HG03103 (cell line): ENCODE data around the gene GALNS.

Source experiments
- ATAC-seq: cut with Tn5 transposase; IDR thresholded peaks from one replicate; pipeline ENCODE4 v1.9.1; 2021; ENCODE audit warnings: low read depth; ENCODE audit not compliant: unreplicated experiment

The GALNS gene

DNA sequence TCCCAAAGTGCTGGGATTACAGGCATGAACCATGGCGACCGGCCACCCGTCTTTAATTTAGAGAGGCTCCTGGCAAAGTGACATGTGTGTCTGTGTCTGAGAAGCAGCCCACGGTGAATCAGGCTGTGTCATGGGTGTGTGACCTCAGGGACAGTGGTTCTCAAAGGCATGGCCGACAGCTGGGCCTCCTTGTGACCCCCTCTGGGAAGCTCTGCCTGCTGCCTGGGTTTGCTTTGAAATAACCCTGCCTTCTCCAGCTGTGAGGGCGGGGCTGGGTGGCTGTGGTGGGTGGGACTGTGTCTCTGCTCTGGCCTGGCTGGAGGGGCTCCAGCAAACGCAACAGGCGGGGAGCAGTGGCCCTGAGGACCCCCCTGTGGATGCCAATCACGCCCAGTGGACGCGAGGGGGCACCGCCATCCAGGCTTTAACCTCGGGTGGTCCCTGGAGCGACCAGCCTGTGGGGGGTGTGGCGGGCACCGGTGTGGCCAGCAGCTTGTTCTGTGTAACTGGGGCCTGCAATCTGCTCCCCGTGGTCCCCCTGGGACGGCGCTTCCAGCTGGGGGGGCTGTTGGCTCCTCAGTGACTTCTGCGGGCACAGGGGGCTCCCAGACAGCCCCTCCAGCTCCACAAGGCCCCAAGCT is 36.2 kb downstream of the GALNS start:
- no peak for ATAC-seq

DNA sequence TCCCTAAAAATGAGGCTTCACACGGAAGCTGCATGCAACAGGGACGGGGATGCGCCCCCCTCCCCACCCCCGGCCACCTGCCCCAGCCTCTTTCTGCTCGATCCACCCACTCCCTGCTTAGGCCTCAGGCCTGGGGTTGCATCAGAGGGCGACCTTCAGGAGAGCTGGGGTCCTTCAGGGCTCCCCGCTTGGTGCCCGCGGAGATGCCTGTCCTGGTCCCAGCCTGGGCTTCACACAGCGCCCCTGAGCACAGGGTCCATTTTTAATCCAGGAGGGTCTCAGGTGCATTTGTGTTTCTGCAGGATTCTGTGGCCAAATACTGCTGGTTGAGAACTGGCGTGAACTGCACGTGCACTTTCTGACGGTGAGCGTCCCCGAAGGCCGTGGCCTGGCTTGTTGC is 37.6 kb downstream of the GALNS start:
- ATAC-seq, result no peak

DNA sequence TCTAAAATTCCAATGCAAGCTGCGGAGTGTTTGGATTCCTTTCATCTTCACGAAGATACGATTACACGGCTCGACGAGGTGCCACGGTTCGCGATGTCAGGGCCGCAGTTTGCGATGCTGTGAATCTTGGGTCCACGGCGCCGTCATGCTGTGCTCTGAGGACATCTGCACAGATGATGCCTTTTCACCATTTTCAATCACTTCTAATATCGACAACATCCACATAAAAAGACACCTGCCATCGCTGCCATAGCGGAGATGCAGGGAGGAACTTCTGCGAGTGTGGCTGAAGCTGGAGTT is 38.2 kb downstream of the GALNS start:
- ATAC-seq, result no peak

DNA sequence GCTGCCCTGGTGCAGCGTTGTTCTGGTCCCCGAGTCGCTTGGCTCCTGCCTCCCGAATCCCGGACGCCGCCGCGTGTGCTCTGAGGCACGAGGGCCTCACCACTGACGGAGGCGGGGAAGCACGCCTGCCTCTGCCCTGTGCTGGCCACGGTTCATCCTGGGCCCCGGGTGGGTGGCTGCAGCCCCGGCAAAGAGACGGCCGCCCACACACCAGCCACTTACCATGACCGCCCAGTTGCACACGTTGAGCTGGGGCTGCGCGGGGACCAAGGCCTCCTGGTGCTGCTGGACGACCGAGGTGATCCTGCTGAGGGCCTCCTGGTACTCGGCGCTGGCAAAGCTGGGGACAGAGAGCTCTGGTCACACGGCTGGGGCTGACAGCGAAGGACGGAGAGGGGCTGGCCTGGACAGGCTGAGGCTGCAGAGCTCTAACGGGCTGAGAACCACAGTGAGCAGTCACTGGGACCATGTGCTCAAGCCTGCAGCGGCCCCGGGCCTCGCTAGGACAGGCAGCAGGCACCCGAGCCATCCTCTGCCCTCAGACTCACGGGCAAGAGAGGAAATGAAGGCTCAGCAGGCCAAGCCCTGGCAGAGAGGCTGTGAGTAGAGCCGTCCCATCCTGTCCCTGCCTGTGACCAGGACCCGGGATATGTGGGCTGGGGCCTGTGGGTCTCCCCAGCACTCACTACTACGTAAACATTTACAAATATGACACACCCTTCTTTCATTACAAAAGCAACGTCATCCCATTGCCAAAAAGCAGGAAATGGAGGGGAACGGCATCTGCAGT is 38.8 kb downstream of the GALNS start:
- ATAC-seq, result no peak

DNA sequence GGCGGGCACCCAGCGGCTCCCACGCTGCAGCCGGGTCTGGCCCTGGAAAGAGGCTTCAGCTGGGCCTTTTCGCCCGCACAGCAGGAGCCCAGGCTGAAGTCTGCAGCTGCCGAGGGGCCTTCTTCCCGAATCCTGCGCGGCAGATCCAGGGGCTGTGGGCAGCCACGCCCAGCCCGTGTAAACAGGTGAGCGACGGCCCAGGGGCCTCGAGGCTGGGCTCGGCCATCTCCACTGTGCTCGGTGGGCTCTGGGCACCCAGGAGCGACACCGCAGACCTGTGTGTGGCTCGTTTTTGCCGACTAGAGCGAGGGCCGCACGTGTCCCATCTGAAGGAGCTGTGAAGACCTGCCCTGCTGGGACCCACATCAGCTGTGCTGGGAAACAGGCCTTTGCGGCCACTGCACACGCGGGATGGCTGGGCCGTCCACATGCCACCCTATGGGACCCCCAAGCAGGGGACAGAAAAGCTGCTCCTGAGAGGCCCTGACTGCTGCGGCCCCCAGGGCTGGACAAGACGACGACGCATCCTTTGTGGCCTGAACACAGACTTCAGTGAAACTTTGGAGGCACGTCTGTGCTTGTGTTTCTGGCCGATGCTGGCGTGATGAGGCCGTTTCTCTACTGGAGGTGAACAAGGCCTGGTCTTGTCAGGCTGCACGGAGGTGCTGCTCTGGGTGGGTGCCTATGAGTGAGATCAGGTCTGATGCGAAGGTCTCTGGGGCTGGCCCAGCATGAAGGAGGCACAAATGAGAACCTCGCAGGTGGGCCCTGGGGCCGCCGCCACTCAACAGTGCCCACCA is 39.8 kb downstream of the GALNS start:
- ATAC-seq, result no peak

DNA sequence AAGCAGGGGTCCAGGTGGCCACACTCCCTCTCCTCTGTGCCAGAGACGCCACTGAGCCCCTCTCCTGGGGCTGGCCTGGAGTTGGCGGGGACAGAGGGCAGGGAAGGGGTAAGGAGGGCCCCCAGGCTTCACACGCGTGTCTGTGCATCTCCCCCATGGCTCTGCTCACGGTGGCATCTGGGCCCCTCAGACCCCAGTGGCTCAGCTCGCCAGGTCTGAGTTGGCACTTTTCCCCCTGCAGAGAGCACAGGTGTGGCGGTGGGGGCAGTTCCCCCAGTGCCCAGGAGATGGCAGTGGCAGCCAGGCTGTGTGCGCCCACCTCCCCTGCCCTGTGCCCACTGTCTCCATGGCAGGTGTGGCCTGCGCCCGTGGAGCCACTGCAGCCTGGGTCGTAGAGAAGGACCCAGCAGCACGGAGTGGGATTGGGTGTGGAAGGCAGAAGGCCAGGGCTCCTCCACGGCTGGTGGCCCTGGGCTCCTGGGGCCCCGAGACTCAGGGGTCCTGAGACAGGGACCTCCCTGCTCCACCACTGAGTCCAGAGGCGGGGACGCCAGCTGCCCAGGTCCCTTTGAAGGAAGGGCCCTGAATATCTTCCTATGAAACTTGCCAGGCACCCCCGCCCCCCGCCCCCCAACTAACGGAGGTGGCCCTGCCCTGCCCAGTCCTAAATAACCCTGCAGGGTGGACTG is 40.7 kb downstream of the GALNS start:
- no peak for ATAC-seq

DNA sequence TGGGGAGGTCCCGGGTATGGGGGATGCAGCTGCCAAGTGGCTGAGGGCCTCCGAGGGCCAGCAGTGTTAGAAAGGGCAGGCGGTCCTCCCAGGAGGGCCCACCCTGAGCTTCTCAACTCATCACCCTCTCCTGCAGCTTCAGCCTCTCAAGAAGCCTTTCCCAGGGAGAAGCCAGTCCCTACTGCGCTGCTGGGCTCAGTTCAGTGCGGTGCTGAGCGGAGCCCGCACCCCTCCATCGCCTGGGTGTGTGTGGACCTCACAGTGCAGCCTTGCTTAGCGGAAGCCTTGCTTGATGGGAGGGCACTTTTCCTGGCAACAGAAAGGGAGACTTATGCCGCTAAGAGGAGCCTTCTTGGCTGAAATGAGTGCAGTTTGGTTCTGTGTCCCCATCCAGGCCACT is 41.5 kb downstream of the GALNS start:
- ATAC-seq, result no peak

DNA sequence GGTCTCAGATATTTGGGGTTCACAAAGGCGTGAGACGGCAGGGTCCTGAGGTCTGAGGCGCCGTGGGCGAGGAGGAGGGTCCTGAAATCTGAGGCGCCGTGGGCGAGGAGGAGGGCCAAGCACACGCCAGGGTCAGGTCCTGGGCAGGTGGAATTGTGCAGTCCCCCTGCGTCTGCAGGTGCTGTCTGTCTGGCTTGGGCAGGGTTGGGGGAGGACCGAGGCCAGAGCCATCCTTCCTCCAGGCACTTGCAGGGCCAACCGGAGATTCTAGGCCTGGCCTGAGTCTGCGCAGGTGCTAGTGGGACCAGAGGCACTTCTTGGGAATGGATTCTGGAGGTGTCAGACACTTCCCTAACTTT is 42.6 kb downstream of the GALNS start:
- no peak for ATAC-seq

DNA sequence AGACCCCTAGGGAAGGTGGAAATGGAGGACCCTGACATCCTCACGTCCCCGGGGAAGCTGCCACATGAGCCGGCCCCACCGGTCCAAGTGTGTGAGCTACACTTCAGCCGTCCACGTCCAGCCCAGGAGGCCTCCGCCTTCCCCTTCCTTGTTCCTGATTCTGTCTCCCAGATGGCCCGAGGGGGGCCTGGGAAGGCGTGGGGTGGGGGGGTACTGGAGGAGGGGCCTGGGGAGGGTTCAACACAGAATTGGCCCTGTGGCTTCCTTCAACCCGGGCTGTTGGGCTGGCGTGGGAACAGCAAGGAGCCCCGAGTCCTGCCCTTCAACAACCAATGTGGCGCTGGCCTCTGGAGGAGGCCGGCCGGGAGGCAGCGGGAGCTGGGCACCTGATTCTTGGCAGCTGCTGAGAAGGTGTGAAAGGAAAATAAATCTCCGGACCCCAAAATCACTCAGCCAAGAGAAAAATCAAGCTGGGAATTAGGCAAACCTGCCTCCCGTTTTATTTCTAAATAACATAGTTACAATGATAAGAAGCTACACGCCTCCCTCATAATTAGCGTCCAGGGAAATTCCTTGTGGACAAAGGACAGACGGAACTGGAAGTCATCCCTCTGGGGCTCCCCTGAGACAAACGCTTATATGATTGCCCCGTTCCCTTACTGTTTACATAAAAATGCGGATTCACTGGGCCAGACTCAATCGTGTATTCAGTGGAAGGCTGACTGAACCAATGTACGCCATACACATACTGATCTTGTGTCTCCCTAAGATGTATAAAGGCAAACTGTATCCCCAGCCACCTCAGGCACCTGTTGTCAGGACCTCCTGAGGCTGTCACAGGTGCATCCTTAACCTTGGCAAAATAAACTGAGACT is 43.2 kb downstream of the GALNS start:
- no peak for ATAC-seq

DNA sequence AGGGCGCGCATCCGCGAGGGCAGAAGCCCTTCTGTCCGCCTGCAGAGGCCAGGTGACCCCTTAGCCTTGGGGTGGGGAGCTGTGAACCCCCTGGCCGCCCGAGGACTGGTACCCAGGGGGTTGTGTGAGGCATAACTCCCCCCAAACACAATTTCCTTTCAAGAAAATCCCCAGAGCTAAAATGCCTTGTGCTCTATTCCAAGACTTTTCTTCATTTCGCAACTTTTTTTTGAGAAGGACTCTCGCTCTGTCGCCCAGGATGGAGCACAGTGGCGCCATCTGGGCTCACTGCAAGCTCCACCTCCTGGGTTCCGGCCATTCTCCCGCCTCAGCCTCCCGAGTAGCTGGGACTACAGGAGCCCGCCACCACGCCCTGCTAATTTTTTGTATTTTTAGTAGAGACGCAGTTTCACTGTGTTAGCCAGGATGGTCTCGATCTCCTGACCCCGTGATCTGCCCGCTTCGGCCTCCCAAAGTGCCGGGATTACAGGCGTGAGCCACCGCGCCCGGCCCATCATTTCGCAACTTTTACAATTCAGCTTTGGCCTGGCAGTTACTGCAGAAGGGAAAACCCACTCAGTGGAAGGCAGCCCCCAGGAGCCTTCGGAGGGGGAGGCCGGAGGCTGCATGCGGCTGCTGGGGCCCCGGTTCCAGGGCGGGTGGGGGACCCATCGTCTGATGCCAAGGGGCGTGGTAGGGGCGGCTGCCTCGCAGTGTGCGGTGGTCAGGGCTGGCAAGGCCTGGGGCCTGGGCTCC is 44.1 kb downstream of the GALNS start:
- ATAC-seq, result no peak

DNA sequence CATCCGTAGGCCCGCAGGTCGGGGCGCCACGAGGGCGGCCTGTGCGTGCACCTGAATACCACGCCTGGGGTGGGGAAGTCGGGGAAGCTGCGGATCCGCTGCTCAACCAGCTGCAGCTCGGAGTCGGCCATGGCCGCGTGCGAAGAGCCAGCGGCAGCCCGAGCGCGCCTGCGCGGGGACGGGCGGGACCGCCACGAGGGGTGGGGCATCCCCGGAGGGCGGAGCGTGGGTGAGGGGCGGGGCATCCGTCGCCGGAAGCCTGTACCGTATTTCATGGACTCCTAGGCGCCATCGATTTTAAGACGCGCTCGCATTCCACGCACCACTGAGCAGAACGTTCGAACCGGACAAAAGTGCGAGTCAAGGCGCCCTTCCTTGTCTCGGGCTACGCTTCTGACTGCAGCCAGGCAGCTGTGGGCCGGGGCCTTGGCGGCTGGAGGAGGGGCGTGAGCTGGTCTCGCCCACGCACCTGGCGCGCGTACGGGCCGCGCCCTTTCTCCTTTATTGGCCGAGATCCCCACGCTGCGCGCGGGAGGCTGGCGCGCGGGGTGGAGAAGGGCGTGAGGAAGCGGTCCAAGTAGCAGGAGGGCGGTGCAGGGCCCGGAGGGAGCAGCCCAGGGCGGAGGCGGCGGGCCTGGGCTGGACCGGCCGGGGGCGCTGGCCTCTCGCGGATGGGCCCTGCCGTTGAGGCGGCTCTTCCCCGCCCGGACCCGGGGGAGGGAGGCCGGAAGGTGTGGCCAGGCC is 44.8 kb downstream of the GALNS start, which contains the start of gene APRT:
Gene APRT, minus strand, starts transcription at position 160 of the 744 bp plus-strand sequence. Its CDS starts 29 bp downstream, at position 131.
- peak; percentile 57 for ATAC-seq

DNA sequence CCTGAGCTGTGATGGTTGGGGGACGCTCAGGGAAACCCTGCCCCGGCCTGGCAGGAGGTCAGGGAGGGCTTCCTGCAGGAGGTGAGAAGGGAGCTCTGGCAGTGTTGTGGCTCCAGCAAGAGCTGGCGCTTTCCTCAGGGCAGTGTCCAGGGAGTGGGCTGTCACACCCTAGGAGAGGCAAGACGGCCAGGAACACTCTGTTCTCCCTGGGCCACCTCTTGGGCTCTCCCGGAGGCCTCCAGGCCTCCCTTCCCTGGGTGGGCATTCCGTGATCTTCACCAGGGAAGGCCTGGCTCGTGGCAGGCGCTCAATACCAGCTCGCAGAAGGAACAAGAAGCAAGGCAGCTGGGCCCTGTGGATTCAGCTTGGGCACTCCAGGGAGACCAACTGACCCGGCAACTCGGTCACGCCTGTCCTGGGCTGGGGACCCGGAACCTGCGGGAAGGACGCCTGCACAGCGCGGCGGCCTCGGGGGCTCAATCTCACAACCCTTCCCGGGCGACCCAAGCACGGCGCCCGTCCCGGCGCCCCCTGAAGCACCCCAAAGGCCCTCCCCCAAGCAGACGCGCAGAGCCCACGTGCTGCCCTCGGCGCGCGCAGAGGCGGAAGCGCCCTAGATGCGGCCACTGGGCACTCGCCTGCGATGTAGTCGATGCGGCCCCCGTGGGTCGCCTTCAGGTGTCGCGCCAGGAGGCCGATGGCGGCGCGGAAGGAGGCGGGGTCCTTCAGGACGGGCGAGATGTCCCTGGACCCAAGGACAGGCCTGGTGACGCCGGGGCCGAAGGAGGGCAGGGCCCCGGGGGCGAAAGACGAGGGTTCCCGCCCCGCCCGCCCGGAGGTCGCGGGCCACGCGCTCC is 45.6 kb downstream of the GALNS start:
- peak; percentile 27 for ATAC-seq

DNA sequence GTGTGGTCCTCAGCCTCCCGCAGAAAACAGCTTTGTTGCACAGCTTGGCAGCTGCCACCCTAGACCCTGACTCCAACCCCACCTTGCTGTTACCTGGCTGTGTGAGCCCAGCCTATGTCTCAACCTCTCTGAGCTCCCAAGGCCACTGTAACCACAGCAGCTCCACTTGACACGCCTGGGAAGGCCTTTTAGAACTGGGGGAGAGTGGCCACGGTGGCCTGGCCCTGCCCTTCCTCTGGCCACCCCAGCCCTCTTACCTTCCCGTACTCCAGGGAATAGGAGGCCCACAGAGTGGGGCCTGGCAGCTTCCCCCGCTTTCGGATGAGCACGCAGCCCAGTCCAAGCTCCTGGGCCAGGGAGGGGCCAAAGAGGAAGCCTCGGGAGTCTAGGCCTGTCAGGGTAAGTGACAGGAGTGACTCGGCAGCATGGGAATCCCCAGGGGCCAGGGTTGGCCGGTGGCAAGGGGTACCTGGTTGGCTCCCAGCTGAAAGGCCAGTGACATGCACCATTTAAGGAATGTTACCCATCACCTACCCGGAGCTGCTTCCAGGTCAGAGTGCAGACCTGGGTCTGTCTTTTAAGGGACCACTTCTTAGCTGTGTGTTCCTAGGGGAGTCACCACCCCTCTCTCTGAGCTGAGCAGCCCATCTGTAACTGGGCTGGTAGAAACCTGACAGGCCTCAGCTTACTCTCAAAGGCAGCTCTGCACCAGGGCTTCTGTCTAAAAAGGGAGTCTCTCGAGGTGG is 46.4 kb downstream of the GALNS start:
- no peak for ATAC-seq

DNA sequence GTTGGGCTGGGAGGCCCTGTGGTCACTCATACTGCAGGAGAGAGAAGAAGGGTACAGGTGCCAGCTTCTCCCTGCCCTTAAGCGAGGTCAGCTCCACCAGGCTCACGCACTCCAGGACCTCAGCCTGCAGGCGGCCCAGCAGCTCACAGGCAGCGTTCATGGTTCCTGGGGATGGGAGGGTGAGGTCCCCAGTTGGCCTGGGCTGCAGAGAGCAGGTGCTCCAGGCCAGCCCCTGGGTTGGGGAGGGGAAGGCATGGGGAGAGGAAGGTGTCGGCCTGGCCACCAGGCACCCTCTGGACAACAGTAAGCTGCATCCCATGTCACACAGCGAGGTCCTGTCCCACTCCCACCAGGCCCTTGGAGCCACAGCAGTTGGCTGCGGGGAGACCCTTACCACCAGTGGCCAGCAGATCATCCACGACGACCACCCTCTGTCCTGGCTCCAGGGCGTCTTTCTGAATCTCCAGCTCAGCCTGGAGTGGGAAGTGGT is 47.0 kb downstream of the GALNS start:
- no peak for ATAC-seq

DNA sequence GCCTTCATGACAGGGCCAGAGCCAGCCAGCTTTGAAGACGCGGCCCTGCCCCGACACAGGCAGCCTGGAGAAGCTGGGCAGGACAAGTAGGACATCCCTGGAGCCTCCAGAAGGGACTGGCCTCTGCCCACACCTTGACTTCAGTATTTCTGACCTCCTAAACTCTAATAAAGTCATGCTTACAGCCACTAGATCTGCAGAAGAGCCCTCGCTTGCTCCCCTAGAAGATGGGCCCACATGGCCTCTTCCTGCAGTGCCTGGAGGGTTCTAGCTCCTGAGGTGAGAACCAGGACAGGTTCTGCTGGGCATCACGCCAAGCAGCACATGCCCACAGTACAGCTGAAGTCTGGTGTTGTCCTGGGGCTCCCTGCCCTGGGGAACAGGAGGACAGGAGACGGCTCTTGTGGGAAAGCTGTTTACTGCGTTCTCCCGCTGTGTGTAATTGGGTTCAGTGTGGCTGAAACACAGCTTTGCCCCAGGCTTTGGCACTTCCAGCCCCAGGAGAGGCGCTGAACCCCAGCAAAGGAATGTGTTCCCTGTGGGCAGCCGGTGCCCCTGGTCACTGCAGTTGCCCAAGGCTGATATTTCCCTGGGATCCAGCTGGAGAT is 47.6 kb downstream of the GALNS start:
- ATAC-seq, result no peak

DNA sequence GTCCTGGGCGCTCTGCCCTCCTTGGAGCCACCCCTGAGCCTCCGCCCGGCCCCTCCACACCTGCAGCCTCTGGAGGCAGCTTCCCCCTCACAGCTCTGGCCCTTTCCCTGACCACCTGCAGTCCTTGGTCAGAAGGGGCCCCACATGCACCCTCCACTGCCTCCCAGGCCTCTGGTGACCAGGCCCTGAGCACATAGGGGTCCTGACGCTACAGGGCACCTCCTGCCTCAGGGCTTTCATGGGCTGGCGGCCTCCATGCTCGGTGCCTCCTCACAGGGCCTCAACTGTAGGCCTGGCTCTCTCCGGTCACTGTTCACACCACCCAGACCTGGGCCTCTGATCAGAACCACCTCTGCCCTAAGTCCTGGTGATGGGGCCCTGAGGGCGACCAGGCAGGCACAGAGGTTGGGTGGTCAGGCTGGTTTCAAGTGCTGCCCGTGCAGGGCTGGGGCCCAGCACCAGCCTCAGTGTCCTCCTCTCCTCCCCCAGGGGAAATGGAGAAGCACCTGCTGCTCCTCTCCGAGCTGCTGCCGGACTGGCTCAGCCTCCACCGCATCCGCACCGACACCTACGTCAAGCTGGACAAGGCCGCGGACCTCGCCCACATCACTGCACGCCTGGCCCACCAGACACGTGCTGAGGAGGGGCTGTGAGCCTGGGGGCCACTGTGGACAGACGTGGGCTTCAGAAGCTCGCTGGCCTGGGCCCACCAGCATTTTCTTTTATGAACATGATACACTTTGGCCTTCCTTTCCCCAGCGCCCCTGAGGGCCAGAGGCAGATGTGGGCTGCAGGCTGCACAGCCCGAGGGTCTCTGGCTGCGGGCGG is 48.9 kb downstream of the GALNS start:
- ATAC-seq, result no peak
